Prostate gland (tissue), 2 donors: ENCODE measurements around the gene GPSM1. TPM values are rescaled to one million over a fixed set of nuclear protein-coding genes. Genes with fewer than 3 reads are reported as not detected.

ENCODE experiments used
- DNase-seq: peaks from one replicate; pipeline ENCODE4 v3.0.0-alpha.2; 2019; ENCODE audit warnings: low spot score
- H3K27ac ChIP-seq, 2 donors: fragments of 200-600 bp; sonication (generic); 2 replicates each; pipeline ENCODE4 v1.5.1; 2017 to 2019
- H3K27me3 ChIP-seq: fragments of 200-600 bp; sonication (generic); replicated peaks from 2 replicates; pipeline ENCODE4 v1.5.1; 2019; ENCODE audit not compliant: insufficient read depth
- H3K36me3 ChIP-seq, 2 donors: fragments of 200-600 bp; sonication (generic); 1 replicate in 1 of 2; 2 replicates in 1 of 2; pipeline versions ENCODE4 v1.5.1 to v1.8.1; 2017 to 2019
- H3K4me1 ChIP-seq: fragments of 200-600 bp; sonication (generic); replicated peaks from 2 replicates; pipeline ENCODE4 v1.5.1; 2019
- H3K4me3 ChIP-seq, 2 donors: fragments of 200-600 bp; sonication (generic); 2 replicates each; pipeline ENCODE4 v1.5.1; 2017 to 2019
- H3K9me3 ChIP-seq: fragments of 200-600 bp; sonication (generic); 2 replicates; pipeline ENCODE4 v1.5.1; 2017
- POLR2A ChIP-seq: fragments of 450-650 bp; IDR thresholded peaks from one replicate; pipeline ENCODE4 v1.6.1; 2016; ENCODE audit warnings: antibody characterized with exemption, mild to moderate bottlenecking
- POLR2AphosphoS5 ChIP-seq: sonication (generic); formaldehyde crosslinking; IDR thresholded peaks from one replicate; pipeline ENCODE4 v1.6.1; 2017; ENCODE audit warnings: antibody characterized with exemption
- whole genome bisulfite sequencing: methylation state at CpG from one replicate; pipeline ENCODE4 v1.1.5; 2018; 5-methylcytosine and 5-hydroxymethylcytosine counted together
- intact Hi-C: fragments of 100-400 bp; cut with DNase I; formaldehyde crosslinking; loops from one replicate; pipeline ENCODE4 v1.14.2; 2022
- total RNA-seq, 2 donors: library from RNA; depleted of rRNA; stranded (reverse); fragments of >200 nt; gene quantifications; one replicate each; pipeline ENCODE4 v1.1.0, GENCODE V29; 2016
- TF ChIP-seq, protein P1 (sequence below), 4 experiments: fragments of 200-600 bp in 2 of 4; fragments of 450-650 bp in 2 of 4; sonication (generic) in 2 of 4; IDR thresholded peaks; 1 replicate in 3 of 4; 2 replicates in 1 of 4; pipeline ENCODE4 v1.5.1; 2016 to 2019; ENCODE audit warnings: antibody characterized with exemption in 4 of 4, mild to moderate bottlenecking in 2 of 4, moderate library complexity in 2 of 4

The GPSM1 gene
- total RNA-seq, 2 donors from 2014 or later: 11.3 to 89.2 TPM

DNA sequence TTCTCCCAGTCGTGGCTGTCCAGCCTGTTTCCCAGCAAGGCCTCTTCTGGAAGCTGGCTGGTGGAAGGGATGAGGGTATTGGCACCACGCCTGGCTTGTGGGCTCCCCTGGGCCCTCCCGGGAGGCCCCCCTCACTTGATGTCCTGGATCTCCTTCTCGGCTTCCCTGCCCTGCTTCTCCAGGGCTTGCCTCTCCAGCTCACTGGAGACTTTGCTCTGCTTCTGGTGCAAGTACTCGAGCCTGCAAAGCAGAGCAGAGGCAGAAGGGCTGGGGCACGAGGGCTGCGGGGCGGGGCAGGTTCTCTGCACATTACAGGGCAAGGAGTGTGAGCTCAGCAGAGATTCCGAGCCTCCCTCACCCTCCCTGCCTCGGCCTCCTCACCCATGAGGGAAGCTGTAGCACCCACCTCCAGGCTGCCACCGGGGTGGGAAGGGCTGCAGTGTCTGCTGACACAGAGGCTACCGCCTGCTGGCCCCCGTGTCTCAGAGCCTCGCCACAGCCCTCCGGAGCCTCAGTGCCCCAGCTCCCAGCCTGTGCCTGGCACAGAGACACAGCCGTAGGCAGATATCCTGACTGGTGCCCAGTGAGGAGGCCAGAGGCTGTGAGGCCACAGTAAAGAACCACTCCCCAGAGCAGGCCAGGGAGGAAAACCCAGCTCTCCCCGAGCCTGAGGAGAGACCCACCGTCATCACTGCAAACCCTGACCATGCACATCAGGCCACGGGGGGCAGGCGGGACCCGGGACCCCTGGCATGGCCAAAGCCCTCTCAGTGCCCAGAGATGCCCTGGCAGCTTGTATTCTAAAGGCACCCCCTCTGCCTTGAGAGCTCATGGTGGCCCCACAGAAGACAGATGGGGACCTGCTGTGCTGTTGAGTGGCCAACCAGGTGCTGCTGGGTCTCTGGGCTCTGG, 65.5 kb downstream of the GPSM1 start:
- intact Hi-C loops: no loop called here
- Histone ChIP-seq H3K36me3 (peaks cover 14 to 27% of the 10 kb centered on the region in 2 donors), H3K9me3 (no peaks in the 10 kb centered on the region), H3K27ac (no peak overlapping the region), H3K4me1 (peaks cover 9% of the 10 kb centered on the region), H3K27me3 (no peaks in the 10 kb centered on the region), H3K4me3 (no peak overlapping the region)
- DNase-seq: no peak
- WGBS: 84% methylated on average over 17 of the region's 21 CpGs
- TF ChIP-seq POLR2AphosphoS5 (no peak), POLR2A (no peak)
- TF ChIP-seq, protein P1, sequence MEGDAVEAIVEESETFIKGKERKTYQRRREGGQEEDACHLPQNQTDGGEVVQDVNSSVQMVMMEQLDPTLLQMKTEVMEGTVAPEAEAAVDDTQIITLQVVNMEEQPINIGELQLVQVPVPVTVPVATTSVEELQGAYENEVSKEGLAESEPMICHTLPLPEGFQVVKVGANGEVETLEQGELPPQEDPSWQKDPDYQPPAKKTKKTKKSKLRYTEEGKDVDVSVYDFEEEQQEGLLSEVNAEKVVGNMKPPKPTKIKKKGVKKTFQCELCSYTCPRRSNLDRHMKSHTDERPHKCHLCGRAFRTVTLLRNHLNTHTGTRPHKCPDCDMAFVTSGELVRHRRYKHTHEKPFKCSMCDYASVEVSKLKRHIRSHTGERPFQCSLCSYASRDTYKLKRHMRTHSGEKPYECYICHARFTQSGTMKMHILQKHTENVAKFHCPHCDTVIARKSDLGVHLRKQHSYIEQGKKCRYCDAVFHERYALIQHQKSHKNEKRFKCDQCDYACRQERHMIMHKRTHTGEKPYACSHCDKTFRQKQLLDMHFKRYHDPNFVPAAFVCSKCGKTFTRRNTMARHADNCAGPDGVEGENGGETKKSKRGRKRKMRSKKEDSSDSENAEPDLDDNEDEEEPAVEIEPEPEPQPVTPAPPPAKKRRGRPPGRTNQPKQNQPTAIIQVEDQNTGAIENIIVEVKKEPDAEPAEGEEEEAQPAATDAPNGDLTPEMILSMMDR (IDR thresholded peaks at IDR 0.05): no peak

DNA sequence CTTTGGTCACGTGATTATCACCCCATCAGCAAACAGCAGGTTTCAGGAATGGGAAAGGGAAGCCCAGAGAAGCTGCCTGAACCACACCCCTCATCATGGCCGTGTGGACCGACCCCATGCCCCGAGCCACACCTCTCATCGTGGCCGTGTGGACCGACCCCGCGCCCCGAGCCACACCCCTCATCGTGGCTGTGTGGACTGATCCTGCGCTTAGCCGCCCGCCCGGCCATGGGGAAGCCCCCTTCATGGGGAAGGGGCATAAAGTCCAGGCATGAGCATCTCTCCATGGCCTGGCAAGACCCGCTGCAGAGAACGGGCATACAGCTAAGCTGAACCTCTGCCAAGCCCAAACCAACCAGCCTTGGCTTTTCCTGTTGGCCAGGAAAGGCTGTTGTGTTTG, 66.2 kb downstream of the GPSM1 start:
- Histone ChIP-seq H3K27ac (no peak overlapping the region), H3K4me1 (peaks cover 9% of the 10 kb centered on the region), H3K4me3 (no peak overlapping the region), H3K9me3 (no peaks in the 10 kb centered on the region), H3K27me3 (no peaks in the 10 kb centered on the region), H3K36me3 (peaks cover 14 to 27% of the 10 kb centered on the region in 2 donors)
- DNase-seq: no peak
- TF ChIP-seq, protein P1 (IDR thresholded peaks at IDR 0.05): no peak
- TF ChIP-seq POLR2A (no peak), POLR2AphosphoS5 (no peak)
- intact Hi-C loops: no loop called here
- 86% methylated on average over 17 of the region's 17 CpGs for WGBS

- TF ChIP-seq, protein P1 (IDR thresholded peaks at IDR 0.05): no peak
- TF ChIP-seq POLR2A (no peak), POLR2AphosphoS5 (no peak)
- H3K36me3 ChIP-seq: peaks cover 14 to 27% of the 10 kb centered on the region in 2 donors
- WGBS: 96% methylated on average over 21 of the region's 21 CpGs
- H3K4me1 ChIP-seq: peaks cover 12% of the 10 kb centered on the region
- H3K27ac ChIP-seq: no peak overlapping the region
- intact Hi-C loops: no loop called here
- no peaks in the 10 kb centered on the region for H3K27me3 ChIP-seq
- H3K9me3 ChIP-seq: no peaks in the 10 kb centered on the region
- H3K4me3 ChIP-seq: no peak overlapping the region
- no peak for DNase-seq
Measured at GRCh38 chr9:136394312-136395019, 67.1 kb downstream of the GPSM1 start.

- WGBS: 94% methylated on average over 13 of the region's 13 CpGs
- H3K36me3 ChIP-seq: peaks cover 14 to 27% of the 10 kb centered on the region in 2 donors
Measured at GRCh38 chr9:136395020-136395340, 67.6 kb downstream of the GPSM1 start.

More at GRCh38 chr9:136395020-136395340, 67.6 kb downstream of the GPSM1 start:
- Histone ChIP-seq H3K9me3 (no peaks in the 10 kb centered on the region), H3K4me1 (peaks cover 12% of the 10 kb centered on the region), H3K27ac (no peak overlapping the region), H3K4me3 (no peak overlapping the region), H3K27me3 (no peaks in the 10 kb centered on the region)
- intact Hi-C loops: no loop called here
- DNase-seq: no peak
- TF ChIP-seq POLR2A (no peak), POLR2AphosphoS5 (no peak)
- TF ChIP-seq, protein P1 (IDR thresholded peaks at IDR 0.05): no peak
